Measurements from ENCODE around the gene ZNF584.
A peak's percentile ranks its signal among the peaks of the same experiment; 100 is the strongest.

The ZNF584 gene

GRCh38 chr19:58380662-58381459 is 27.6 kb upstream of the ZNF584 start, which contains the start of gene ZNF837:
TSS of gene ZNF837 (minus strand) at chr19:58381030. CDS start at chr19:58369332, 11,698 bp downstream.
- Mint-ChIP-seq H3K4me3 (peak within 1 kb of the TSS; percentile 100), H3K4me1 (ENCODE audit: low read depth) (peaks cover 23% of the 10 kb centered on the region), H3K9me3 (no peaks in the 10 kb centered on the region), H3K27me3 (no peaks in the 10 kb centered on the region), H3K27ac (peak within 1 kb of the TSS; percentile 99), H3K36me3 (ENCODE audit: low read depth) (peaks cover 4% of the 10 kb centered on the region)

GRCh38 chr19:58381460-58382212 is 26.8 kb upstream of the ZNF584 start:
- H3K4me3 Mint-ChIP-seq = peak overlapping the region; percentile 100
- peak overlapping the region; percentile 86 for H3K27ac Mint-ChIP-seq
- no peaks in the 10 kb centered on the region for H3K9me3 Mint-ChIP-seq
- peaks cover 4% of the 10 kb centered on the region for H3K36me3 Mint-ChIP-seq (ENCODE audit: low read depth)
- H3K4me1 Mint-ChIP-seq (ENCODE audit: low read depth) = peaks cover 23% of the 10 kb centered on the region
- no peaks in the 10 kb centered on the region for H3K27me3 Mint-ChIP-seq

- H3K27ac Mint-ChIP-seq = no peak overlapping the region
- peaks cover 17% of the 10 kb centered on the region for H3K36me3 Mint-ChIP-seq (ENCODE audit: low read depth)
- H3K9me3 Mint-ChIP-seq = no peaks in the 10 kb centered on the region
- no peaks in the 10 kb centered on the region for H3K27me3 Mint-ChIP-seq
- H3K4me1 Mint-ChIP-seq (ENCODE audit: low read depth) = peaks cover 37% of the 10 kb centered on the region
- H3K4me3 Mint-ChIP-seq = peak overlapping the region; percentile 4
These were observed 25.3 kb upstream of the ZNF584 start for GRCh38 chr19:58382997-58383603.

GRCh38 chr19:58385313-58385890 is 23.0 kb upstream of the ZNF584 start:
- Mint-ChIP-seq H3K27ac (peak overlapping the region; percentile 97), H3K36me3 (ENCODE audit: low read depth) (peaks cover 32% of the 10 kb centered on the region), H3K27me3 (no peaks in the 10 kb centered on the region), H3K4me3 (peak overlapping the region; percentile 97), H3K4me1 (ENCODE audit: low read depth) (peaks cover 45% of the 10 kb centered on the region), H3K9me3 (no peaks in the 10 kb centered on the region)

GRCh38 chr19:58385891-58386575 is 22.4 kb upstream of the ZNF584 start:
- Mint-ChIP-seq H3K9me3 (no peaks in the 10 kb centered on the region), H3K4me3 (peak overlapping the region; percentile 97), H3K4me1 (ENCODE audit: low read depth) (peaks cover 50% of the 10 kb centered on the region), H3K36me3 (ENCODE audit: low read depth) (peaks cover 38% of the 10 kb centered on the region), H3K27me3 (no peaks in the 10 kb centered on the region), H3K27ac (peak overlapping the region; percentile 97)

GRCh38 chr19:58386576-58387337 is 21.7 kb upstream of the ZNF584 start, which contains the start of gene RPS5:
TSS of gene RPS5 (plus strand) at chr19:58387269. CDS start at chr19:58388138, 869 bp downstream.
- Mint-ChIP-seq H3K4me3 (peak within 1 kb of the TSS; percentile 97), H3K27me3 (no peaks in the 10 kb centered on the region), H3K4me1 (ENCODE audit: low read depth) (peaks cover 52% of the 10 kb centered on the region), H3K36me3 (ENCODE audit: low read depth) (peaks cover 44% of the 10 kb centered on the region), H3K27ac (peak within 1 kb of the TSS; percentile 97), H3K9me3 (no peaks in the 10 kb centered on the region)

GRCh38 chr19:58387338-58388174 is 20.9 kb upstream of the ZNF584 start:
- H3K27me3 Mint-ChIP-seq = no peaks in the 10 kb centered on the region
- no peaks in the 10 kb centered on the region for H3K9me3 Mint-ChIP-seq
- H3K4me3 Mint-ChIP-seq = peak overlapping the region; percentile 97
- H3K27ac Mint-ChIP-seq = peak overlapping the region; percentile 97
- H3K4me1 Mint-ChIP-seq (ENCODE audit: low read depth) = peaks cover 51% of the 10 kb centered on the region
- peaks cover 50% of the 10 kb centered on the region for H3K36me3 Mint-ChIP-seq (ENCODE audit: low read depth)

- Mint-ChIP-seq H3K27ac (peak overlapping the region; percentile 97), H3K27me3 (no peaks in the 10 kb centered on the region), H3K4me3 (peak overlapping the region; percentile 97), H3K36me3 (ENCODE audit: low read depth) (peaks cover 56% of the 10 kb centered on the region), H3K4me1 (ENCODE audit: low read depth) (peaks cover 56% of the 10 kb centered on the region), H3K9me3 (no peaks in the 10 kb centered on the region)
These were observed 20.3 kb upstream of the ZNF584 start for GRCh38 chr19:58388175-58388526.

- H3K36me3 Mint-ChIP-seq (ENCODE audit: low read depth) = peaks cover 62% of the 10 kb centered on the region
These were observed 15.3 kb upstream of the ZNF584 start for GRCh38 chr19:58392945-58393724.

GRCh38 chr19:58393725-58394033 is 14.8 kb upstream of the ZNF584 start:
- peaks cover 56% of the 10 kb centered on the region for H3K36me3 Mint-ChIP-seq (ENCODE audit: low read depth)
- H3K27me3 Mint-ChIP-seq = no peaks in the 10 kb centered on the region
- H3K4me3 Mint-ChIP-seq = no peak overlapping the region
- H3K4me1 Mint-ChIP-seq (ENCODE audit: low read depth) = peaks cover 42% of the 10 kb centered on the region
- no peaks in the 10 kb centered on the region for H3K9me3 Mint-ChIP-seq
- H3K27ac Mint-ChIP-seq = no peak overlapping the region

More at GRCh38 chr19:58392945-58393724, 15.3 kb upstream of the ZNF584 start:
- no peak overlapping the region for H3K27ac Mint-ChIP-seq
- H3K4me3 Mint-ChIP-seq = no peak overlapping the region
- H3K27me3 Mint-ChIP-seq = no peaks in the 10 kb centered on the region
- no peaks in the 10 kb centered on the region for H3K9me3 Mint-ChIP-seq
- peaks cover 47% of the 10 kb centered on the region for H3K4me1 Mint-ChIP-seq (ENCODE audit: low read depth)

- H3K4me1 Mint-ChIP-seq (ENCODE audit: low read depth) = peaks cover 33% of the 10 kb centered on the region
- H3K9me3 Mint-ChIP-seq = no peaks in the 10 kb centered on the region
- no peak overlapping the region for H3K27ac Mint-ChIP-seq
- H3K36me3 Mint-ChIP-seq (ENCODE audit: low read depth) = peaks cover 48% of the 10 kb centered on the region
- peaks cover 5% of the 10 kb centered on the region for H3K27me3 Mint-ChIP-seq
- H3K4me3 Mint-ChIP-seq = no peak overlapping the region
These were observed 13.6 kb upstream of the ZNF584 start for GRCh38 chr19:58394821-58395219.

- Mint-ChIP-seq H3K27me3 (peaks cover 6% of the 10 kb centered on the region), H3K36me3 (ENCODE audit: low read depth) (peaks cover 44% of the 10 kb centered on the region), H3K4me3 (no peak within 1 kb of the TSS), H3K4me1 (ENCODE audit: low read depth) (peaks cover 32% of the 10 kb centered on the region), H3K9me3 (no peaks in the 10 kb centered on the region), H3K27ac (no peak within 1 kb of the TSS)
These were observed 13.1 kb upstream of the ZNF584 start, which contains the start of gene RNF225 for GRCh38 chr19:58395220-58395978. TSS of gene RNF225 (plus strand) at chr19:58395656. CDS start at chr19:58396090, 434 bp downstream.

Data from stimulated activated naive CD8-positive, alpha-beta T cell treated with anti-CD3 and anti-CD28 coated beads, Interleukin-15, Interleukin-2, amounts not matched to agents 100 ng/mL and 50 ng/mL, for 24 hours (primary cell).